Measurements from ENCODE around the gene HLF.

HLF gene

GRCh38 chr17:55320594-55321426, 56.0 kb downstream of the HLF start:
- H4K12ac ChIP-seq (ENCODE audit: low read depth, low read length) = no peak overlapping the region
- H3K18ac ChIP-seq (ENCODE audit: low read length) = no peak overlapping the region
- H3K4me3 ChIP-seq (ENCODE audit: low read depth, low read length) = no peak overlapping the region
- no peak overlapping the region for H4K91ac ChIP-seq (ENCODE audit: low read depth, low read length)
- H3K4me2 ChIP-seq (ENCODE audit: low read length) = no peak overlapping the region
- H2AK5ac ChIP-seq (ENCODE audit: low read length) = no peak overlapping the region
- H3K79me2 ChIP-seq (ENCODE audit: control insufficient read depth, insufficient read depth, low read length, poor library complexity) = no peaks in the 10 kb centered on the region
- no peak overlapping the region for H3K4ac ChIP-seq (ENCODE audit: low read depth, low read length)
- no CpG with 5 or more reads among the region's 23 CpGs for WGBS (ENCODE audit: extremely low coverage, insufficient coverage, insufficient read length)
- no peak overlapping the region for H3K23ac ChIP-seq (ENCODE audit: low read length)
- peaks cover 2% of the 10 kb centered on the region for H3K9me3 ChIP-seq (ENCODE audit: insufficient read depth, low read depth, low read length)
- H3K14ac ChIP-seq (ENCODE audit: low read length) = no peak overlapping the region
- no peaks in the 10 kb centered on the region for H3K36me3 ChIP-seq (ENCODE audit: control insufficient read depth in 1 of 2, insufficient read depth in 2 of 2, low read length in 2 of 2)
- peaks cover 0 to 3% of the 10 kb centered on the region in 2 experiments for H3K4me1 ChIP-seq (ENCODE audit: control insufficient read depth in 1 of 2, insufficient read depth in 2 of 2, low read length in 2 of 2)
- H2AFZ ChIP-seq (ENCODE audit: insufficient read depth, low read length, poor library complexity) = no peak overlapping the region
- no peak overlapping the region for H2BK120ac ChIP-seq (ENCODE audit: insufficient read depth, low read length, poor library complexity)
- no peak overlapping the region for H2BK12ac ChIP-seq (ENCODE audit: low read length)
- no peak overlapping the region for H3K27ac ChIP-seq (ENCODE audit: low read depth, low read length)
- no peak overlapping the region for H3K9ac ChIP-seq (ENCODE audit: low read length)
- H3K27me3 ChIP-seq (ENCODE audit: insufficient read depth, low read length) = no peaks in the 10 kb centered on the region
- H3K79me1 ChIP-seq (ENCODE audit: low read length) = no peaks in the 10 kb centered on the region
- DNase-seq = no peak
- H4K8ac ChIP-seq (ENCODE audit: low read depth, low read length) = no peak overlapping the region
- no peak overlapping the region for H2BK5ac ChIP-seq (ENCODE audit: low read depth, low read length, poor library complexity)

GRCh38 chr17:55321427-55322060, 56.8 kb downstream of the HLF start:
- Histone ChIP-seq H2BK5ac (ENCODE audit: low read depth, low read length, poor library complexity) (no peak overlapping the region), H3K4me3 (ENCODE audit: low read depth, low read length) (no peak overlapping the region), H3K79me1 (ENCODE audit: low read length) (no peaks in the 10 kb centered on the region), H3K9me3 (ENCODE audit: insufficient read depth, low read depth, low read length) (peaks cover 2% of the 10 kb centered on the region), H2AK5ac (ENCODE audit: low read length) (no peak overlapping the region), H3K18ac (ENCODE audit: low read length) (no peak overlapping the region), H2BK12ac (ENCODE audit: low read length) (no peak overlapping the region), H4K8ac (ENCODE audit: low read depth, low read length) (no peak overlapping the region), H3K14ac (ENCODE audit: low read length) (no peak overlapping the region), H3K4ac (ENCODE audit: low read depth, low read length) (no peak overlapping the region), H4K91ac (ENCODE audit: low read depth, low read length) (no peak overlapping the region), H2BK120ac (ENCODE audit: insufficient read depth, low read length, poor library complexity) (no peak overlapping the region), H3K4me2 (ENCODE audit: low read length) (no peak overlapping the region), H3K9ac (ENCODE audit: low read length) (no peak overlapping the region), H3K27me3 (ENCODE audit: insufficient read depth, low read length) (no peaks in the 10 kb centered on the region), H3K79me2 (ENCODE audit: control insufficient read depth, insufficient read depth, low read length, poor library complexity) (no peaks in the 10 kb centered on the region), H3K23ac (ENCODE audit: low read length) (no peak overlapping the region), H3K27ac (ENCODE audit: low read depth, low read length) (no peak overlapping the region), H2AFZ (ENCODE audit: insufficient read depth, low read length, poor library complexity) (no peak overlapping the region), H3K4me1 (ENCODE audit: control insufficient read depth in 1 of 2, insufficient read depth in 2 of 2, low read length in 2 of 2) (peaks cover 0 to under 1% of the 10 kb centered on the region in 2 experiments), H3K36me3 (ENCODE audit: control insufficient read depth in 1 of 2, insufficient read depth in 2 of 2, low read length in 2 of 2) (no peaks in the 10 kb centered on the region), H4K12ac (ENCODE audit: low read depth, low read length) (no peak overlapping the region)
- no CpG with 5 or more reads among the region's 6 CpGs for WGBS (ENCODE audit: extremely low coverage, insufficient coverage, insufficient read length)
- no peak for DNase-seq

DNA sequence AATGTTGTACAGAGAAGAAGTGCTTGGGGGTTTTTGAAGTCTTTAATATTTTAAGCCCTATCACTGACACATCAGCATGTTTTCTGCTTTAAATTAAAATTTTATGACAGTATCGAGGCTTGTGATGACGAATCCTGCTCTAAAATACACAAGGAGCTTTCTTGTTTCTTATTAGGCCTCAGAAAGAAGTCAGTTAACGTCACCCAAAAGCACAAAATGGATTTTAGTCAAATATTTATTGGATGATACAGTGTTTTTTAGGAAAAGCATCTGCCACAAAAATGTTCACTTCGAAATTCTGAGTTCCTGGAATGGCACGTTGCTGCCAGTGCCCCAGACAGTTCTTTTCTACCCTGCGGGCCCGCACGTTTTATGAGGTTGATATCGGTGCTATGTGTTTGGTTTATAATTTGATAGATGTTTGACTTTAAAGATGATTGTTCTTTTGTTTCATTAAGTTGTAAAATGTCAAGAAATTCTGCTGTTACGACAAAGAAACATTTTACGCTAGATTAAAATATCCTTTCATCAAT, 57.8 kb downstream of the HLF start:
- H4K8ac ChIP-seq (ENCODE audit: low read depth, low read length) = no peak overlapping the region
- H2AK5ac ChIP-seq (ENCODE audit: low read length) = no peak overlapping the region
- no peaks in the 10 kb centered on the region for H3K79me1 ChIP-seq (ENCODE audit: low read length)
- no peak overlapping the region for H4K91ac ChIP-seq (ENCODE audit: low read depth, low read length)
- no peak overlapping the region for H2BK12ac ChIP-seq (ENCODE audit: low read length)
- no peak overlapping the region for H3K4me3 ChIP-seq (ENCODE audit: low read depth, low read length)
- H3K4me1 ChIP-seq (ENCODE audit: control insufficient read depth in 1 of 2, insufficient read depth in 2 of 2, low read length in 2 of 2) = peaks cover 0 to 2% of the 10 kb centered on the region in 2 experiments
- no peak overlapping the region for H3K27ac ChIP-seq (ENCODE audit: low read depth, low read length)
- no peak overlapping the region for H3K4ac ChIP-seq (ENCODE audit: low read depth, low read length)
- no peaks in the 10 kb centered on the region for H3K79me2 ChIP-seq (ENCODE audit: control insufficient read depth, insufficient read depth, low read length, poor library complexity)
- DNase-seq = no peak
- no peak overlapping the region for H3K9ac ChIP-seq (ENCODE audit: low read length)
- H2BK120ac ChIP-seq (ENCODE audit: insufficient read depth, low read length, poor library complexity) = no peak overlapping the region
- H3K9me3 ChIP-seq (ENCODE audit: insufficient read depth, low read depth, low read length) = peaks cover 2% of the 10 kb centered on the region
- no peak overlapping the region for H3K4me2 ChIP-seq (ENCODE audit: low read length)
- H3K14ac ChIP-seq (ENCODE audit: low read length) = no peak overlapping the region
- H2BK5ac ChIP-seq (ENCODE audit: low read depth, low read length, poor library complexity) = no peak overlapping the region
- no peak overlapping the region for H3K23ac ChIP-seq (ENCODE audit: low read length)
- no peaks in the 10 kb centered on the region for H3K27me3 ChIP-seq (ENCODE audit: insufficient read depth, low read length)
- H3K36me3 ChIP-seq (ENCODE audit: control insufficient read depth in 1 of 2, insufficient read depth in 2 of 2, low read length in 2 of 2) = no peaks in the 10 kb centered on the region
- no peak overlapping the region for H4K12ac ChIP-seq (ENCODE audit: low read depth, low read length)
- no CpG with 5 or more reads among the region's 11 CpGs for WGBS (ENCODE audit: extremely low coverage, insufficient coverage, insufficient read length)
- H2AFZ ChIP-seq (ENCODE audit: insufficient read depth, low read length, poor library complexity) = no peak overlapping the region
- H3K18ac ChIP-seq (ENCODE audit: low read length) = no peak overlapping the region

- Histone ChIP-seq H2BK5ac (ENCODE audit: low read depth, low read length, poor library complexity) (no peak overlapping the region), H4K12ac (ENCODE audit: low read depth, low read length) (no peak overlapping the region), H2BK12ac (ENCODE audit: low read length) (no peak overlapping the region), H3K9ac (ENCODE audit: low read length) (no peak overlapping the region), H2AFZ (ENCODE audit: insufficient read depth, low read length, poor library complexity) (no peak overlapping the region), H3K79me1 (ENCODE audit: low read length) (no peaks in the 10 kb centered on the region), H3K36me3 (ENCODE audit: control insufficient read depth in 1 of 2, insufficient read depth in 2 of 2, low read length in 2 of 2) (no peaks in the 10 kb centered on the region), H3K4ac (ENCODE audit: low read depth, low read length) (no peak overlapping the region), H3K79me2 (ENCODE audit: control insufficient read depth, insufficient read depth, low read length, poor library complexity) (no peaks in the 10 kb centered on the region), H2AK5ac (ENCODE audit: low read length) (no peak overlapping the region), H3K18ac (ENCODE audit: low read length) (no peak overlapping the region), H3K4me2 (ENCODE audit: low read length) (no peak overlapping the region), H3K9me3 (ENCODE audit: insufficient read depth, low read depth, low read length) (peaks cover 2% of the 10 kb centered on the region), H3K4me3 (ENCODE audit: low read depth, low read length) (no peak overlapping the region), H4K91ac (ENCODE audit: low read depth, low read length) (no peak overlapping the region), H3K14ac (ENCODE audit: low read length) (no peak overlapping the region), H3K27me3 (ENCODE audit: insufficient read depth, low read length) (no peaks in the 10 kb centered on the region), H3K4me1 (ENCODE audit: control insufficient read depth in 1 of 2, insufficient read depth in 2 of 2, low read length in 2 of 2) (peaks cover 0 to 2% of the 10 kb centered on the region in 2 experiments), H4K8ac (ENCODE audit: low read depth, low read length) (no peak overlapping the region), H3K23ac (ENCODE audit: low read length) (no peak overlapping the region), H2BK120ac (ENCODE audit: insufficient read depth, low read length, poor library complexity) (no peak overlapping the region), H3K27ac (ENCODE audit: low read depth, low read length) (no peak overlapping the region)
- no CpG with 5 or more reads among the region's 7 CpGs for WGBS (ENCODE audit: extremely low coverage, insufficient coverage, insufficient read length)
- no peak for DNase-seq
Measured at GRCh38 chr17:55323518-55324295, 58.9 kb downstream of the HLF start.

All from trophoblast cell (in vitro differentiated cells and primary cell).